NCI-H2196 (cell line): ENCODE measurements around the gene KNG1.
"Not testable (repeated sequence)": the region's sequence is repeated elsewhere in the genome, so short reads cannot be mapped to it uniquely, and the experiment has no call there.

Experiments used
- DNase-seq: peaks from one replicate; lab custom pipeline; 2025; ENCODE audit not compliant: unreplicated experiment; lab: John Stamatoyannopoulos, UW

KNG1 gene

GRCh38 chr3:186708983-186709679 lies 8.0 kb upstream of the KNG1 start:
- no peak for DNase-seq

- not testable (repeated sequence) for DNase-seq
Observed at GRCh38 chr3:186710694-186711093, 6.5 kb upstream of the KNG1 start.

DNA sequence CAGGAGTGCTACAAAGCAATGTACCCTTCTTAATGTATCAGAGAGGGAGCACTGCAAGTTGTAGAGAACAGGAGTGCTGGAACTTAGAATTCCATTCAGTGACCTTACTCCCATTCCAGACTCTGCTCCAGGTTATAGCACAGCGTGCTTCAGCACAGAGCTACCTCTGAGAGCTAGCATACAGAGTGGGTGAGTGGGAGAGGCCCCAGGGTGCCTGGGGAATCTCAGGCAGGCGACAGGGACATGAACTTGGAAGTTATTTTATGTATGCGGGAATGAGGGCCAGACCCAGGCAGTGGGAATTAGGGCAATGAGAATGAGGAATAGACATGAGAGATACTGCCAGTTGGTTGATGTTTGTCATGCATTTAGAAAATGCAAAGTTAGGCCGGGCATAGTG lies 3.7 kb upstream of the KNG1 start:
- no peak for DNase-seq

DNA sequence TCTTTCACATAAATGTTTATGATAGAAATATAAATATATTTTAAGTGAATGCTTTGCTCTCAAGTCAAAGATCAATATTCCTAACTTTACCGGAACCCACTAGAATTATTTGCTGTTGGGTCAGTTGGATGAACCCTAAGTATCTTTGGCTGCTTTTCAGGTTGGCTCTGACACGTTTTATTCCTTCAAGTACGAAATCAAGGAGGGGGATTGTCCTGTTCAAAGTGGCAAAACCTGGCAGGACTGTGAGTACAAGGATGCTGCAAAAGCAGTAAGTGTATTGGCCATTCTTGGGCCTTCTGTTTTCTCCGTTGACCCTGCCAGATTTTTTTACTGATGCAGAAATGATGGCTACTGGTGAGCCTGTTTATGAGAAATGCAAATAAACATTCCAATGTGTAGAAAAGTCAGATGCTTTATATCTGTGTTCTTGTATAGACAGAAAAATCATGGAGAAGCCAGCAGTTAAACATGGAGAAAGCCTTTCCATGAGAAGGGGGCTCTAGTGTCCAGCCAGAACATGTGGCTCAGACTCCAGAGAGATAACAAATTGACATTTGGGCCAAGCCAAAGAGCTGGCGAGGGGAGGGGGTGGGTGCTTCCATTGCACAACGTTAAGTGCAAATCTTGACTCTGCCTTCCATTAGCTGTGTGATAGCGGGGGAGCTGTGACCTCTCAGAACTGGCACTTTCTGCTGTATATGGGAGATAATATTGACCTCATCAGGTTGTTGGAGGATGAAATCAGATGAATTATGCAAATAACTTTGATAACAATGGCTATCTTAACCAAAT lies 3.0 kb downstream of the KNG1 start:
- no peak for DNase-seq

DNA sequence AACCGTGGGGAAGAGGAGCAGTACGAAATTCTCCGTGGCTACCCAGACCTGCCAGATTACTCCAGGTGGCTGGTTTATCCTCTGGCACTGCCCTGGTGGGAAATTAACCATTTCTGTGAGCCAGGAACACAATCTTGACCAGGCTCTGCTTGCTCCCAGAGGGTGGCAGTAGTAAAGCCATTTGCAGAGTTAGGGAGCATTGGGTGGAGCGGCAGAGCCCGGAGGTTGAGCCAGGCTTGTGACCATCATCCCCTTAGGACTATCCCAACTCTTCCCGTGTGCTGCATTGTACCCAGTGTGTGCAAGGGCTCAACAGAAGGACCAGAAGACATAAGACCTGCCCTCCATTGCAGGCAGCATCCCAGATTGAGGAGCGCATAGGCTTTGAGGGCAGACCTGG lies 5.3 kb downstream of the KNG1 start:
- DNase-seq: no peak

- no peak for DNase-seq
Observed at GRCh38 chr3:186724911-186725310, 7.8 kb downstream of the KNG1 start.

- no peak for DNase-seq
Observed at GRCh38 chr3:186732169-186732766, 15.1 kb downstream of the KNG1 start.

GRCh38 chr3:186742618-186743380 lies 25.6 kb downstream of the KNG1 start:
- no peak for DNase-seq

DNA sequence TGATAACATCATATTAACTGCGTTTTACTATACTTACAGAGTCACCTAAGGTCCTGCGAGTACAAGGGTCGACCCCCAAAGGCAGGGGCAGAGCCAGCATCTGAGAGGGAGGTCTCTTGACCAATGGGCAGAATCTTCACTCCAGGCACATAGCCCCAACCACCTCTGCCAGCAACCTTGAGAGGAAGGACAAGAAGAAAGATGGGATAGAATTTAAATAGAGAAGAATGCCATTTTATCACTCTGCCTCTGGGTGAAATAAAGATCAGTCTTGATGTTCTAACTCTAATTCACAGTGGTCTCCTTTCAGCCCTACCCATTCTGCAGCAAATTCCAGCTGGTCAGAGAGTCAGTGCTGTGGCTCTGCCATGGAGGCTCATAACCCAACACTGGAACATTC lies 26.5 kb downstream of the KNG1 start:
- no peak for DNase-seq

DNA sequence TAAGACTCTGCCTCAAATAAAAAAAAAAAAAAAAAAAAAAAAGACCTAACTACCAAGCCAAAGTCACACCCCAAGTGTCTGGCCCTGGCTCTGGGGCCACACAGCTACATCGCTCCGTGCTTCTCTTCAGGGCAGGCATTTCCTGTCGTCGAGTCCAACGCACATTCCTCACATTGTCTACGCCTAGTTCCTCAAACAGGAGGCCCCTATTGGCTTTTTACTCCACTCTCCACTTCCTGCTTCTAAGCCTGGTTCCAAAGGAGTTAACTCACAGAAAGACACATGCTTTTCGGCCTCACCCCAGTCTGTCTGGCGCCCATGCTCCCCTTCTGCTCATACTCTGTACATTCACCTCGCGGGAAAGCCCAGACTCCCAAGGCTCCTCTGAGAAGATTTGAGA lies 28.8 kb downstream of the KNG1 start:
- DNase-seq: no peak

- DNase-seq: no peak
Observed at GRCh38 chr3:186750316-186750715, 33.2 kb downstream of the KNG1 start.

DNA sequence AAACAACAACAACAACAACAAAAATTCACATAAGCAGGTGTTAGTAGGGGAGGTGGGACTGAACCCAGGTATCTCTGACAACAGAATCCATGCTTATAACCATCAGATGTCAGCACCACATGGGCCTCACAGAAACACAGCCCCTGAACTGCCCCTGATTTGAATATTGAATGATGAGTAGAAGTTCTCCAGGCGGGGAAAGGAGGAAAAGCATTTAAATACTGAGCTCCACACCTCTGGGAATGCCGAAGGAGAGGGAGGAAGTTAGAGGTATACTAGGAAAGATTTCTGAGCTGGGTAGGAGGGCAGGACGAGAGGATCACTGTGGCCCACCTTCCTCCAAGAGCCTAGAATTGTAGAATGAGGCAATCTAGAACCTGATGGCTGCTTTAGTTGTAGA lies 34.3 kb downstream of the KNG1 start:
- DNase-seq: no peak

DNA sequence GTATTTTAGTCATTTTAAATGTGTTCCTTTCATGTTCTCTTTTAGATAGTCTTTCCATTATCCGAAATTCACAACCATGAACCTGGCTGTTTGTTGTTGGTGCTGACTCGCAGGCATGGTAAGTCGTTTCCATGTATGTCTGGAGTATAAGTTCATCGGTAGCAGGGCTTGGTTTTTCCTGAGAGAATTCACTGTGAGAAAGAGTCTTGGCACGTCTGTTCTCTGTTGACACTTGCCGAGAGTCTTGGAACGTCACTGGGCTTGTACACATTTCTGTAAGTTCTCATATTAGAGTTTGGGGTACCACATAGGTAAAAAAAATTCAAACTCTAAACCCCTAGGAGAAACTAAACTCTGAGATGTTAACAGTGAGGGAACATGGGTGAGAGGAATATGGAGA lies 36.8 kb downstream of the KNG1 start:
- no peak for DNase-seq

DNA sequence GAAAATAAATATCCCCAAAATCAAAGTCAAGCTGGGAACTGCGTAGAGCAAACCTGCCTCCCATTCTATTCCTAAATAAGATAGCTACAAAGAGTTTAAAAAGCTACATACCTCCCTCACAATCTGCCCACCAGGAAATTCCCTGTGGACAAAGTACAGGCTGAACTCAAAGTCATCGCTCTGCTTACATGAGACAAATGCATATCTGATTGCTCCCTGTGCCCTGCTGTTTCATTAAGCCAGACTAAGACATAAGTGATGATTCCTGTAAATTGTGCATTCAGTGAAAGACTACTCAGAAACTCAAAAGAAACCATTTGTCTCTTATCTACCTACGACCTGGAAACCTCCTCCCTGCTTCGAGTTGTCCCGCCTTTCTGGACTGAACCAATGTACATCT lies 37.7 kb downstream of the KNG1 start:
- no peak for DNase-seq

DNA sequence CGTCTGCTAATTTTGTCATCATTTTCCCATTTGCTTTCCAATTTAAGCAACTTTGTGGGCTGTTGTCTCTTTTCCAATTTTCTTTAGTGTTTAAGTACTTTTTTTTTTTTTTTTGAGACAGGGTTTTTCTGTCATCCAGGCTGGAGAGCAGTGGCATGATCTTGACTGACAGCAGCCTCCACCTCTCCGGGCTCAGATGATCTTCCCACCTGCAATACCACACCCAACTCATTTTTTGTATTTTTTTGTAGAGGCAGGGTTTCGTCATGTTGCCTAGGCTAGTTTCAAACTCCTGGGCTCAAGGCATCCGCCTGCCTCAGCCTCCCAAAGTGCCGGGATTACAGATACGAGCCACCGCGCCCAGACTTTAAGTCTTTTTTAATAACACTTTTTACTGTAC lies 40.1 kb downstream of the KNG1 start:
- no peak for DNase-seq

DNA sequence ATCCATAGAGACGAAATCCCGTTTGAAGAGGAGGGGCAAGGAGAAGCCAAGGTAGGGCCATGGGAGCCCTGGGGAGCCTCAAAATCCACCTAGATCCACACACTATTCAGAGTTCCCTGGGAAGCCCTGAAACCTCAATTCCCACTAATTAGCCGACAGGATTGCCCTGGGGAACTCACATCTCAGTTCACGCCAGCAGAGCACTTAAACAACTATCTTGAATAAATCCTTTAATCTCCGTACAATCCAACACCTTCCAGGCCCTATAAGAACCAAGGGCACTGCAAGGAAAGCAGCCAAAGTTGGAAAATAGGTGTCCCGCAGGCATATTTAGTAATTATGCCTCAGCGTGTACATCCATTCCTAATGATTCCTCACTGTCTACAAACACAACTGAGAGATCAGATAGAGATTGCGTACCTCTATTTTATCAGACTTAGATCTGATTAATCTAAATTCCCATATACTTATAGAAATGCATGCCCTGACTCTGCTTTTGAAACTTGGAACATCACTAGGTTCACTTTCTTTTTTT lies 40.6 kb downstream of the KNG1 start:
- DNase-seq: no peak

DNA sequence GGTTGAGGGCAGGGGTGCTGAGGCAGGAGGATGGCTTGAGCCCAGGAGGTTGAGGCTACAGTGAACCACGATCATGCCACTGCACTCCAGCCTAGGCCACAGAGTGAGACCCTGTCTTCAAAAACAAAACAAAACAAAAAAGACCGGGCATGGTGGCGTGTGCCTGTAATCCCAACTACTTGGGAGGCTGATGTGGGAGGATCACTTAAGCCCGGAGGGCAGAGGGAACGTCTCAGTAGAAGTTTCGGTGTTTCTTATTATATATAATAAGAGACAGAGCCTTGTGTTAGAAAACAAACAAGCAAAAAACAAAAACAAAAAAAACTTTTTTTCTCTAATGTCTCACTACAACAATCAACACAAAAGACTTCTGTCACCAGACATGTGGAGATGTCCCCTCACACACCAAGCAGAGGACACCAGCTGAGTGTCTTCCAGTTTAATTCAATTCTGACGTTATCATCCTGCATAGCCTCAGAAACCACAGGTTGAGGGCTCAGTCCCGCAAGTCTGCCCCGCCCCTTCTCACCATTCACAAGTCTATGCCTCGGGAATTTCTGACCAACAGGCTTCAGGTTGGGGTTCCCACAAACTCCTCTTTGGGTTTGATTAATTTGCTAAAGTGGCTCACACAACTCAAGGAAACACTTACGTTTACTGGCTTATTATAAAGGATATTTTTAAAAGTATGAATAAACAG lies 42.2 kb downstream of the KNG1 start:
- no peak for DNase-seq

DNA sequence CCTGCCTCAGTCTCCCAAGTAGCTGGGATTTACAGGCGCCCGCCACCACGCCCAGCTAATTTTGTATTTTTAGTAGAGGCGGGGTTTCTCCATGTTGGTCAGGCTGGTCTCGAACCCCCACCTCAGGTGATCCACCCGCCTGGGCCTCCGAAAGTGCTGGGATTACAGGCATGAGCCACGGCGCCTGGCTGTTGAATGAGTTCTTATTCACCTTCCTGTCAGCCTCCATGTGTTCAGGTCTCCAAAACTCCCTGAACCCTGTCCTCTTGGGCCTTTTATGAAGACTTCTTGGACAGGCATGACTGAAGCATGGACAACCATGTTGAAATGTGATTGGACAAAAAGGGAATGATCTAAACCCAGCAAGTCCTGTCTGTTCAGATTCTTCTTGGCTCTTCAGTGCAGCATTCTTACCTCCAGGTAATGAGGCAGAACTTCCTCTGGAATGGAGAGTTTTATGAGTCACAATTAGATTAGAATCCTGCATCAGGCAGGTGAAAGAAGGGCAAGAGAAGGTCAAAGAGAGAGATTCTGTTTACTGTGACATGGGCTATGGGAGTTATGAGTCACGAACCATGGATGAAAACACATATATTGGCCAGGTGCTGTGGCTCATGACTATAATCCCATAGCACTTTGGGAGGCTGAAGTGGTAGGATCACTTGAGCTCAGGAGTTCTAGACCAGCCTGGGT lies 43.1 kb downstream of the KNG1 start:
- DNase-seq: no peak

GRCh38 chr3:186760897-186761447 lies 43.8 kb downstream of the KNG1 start:
- no peak for DNase-seq

GRCh38 chr3:186772281-186772694 lies 55.1 kb downstream of the KNG1 start:
- no peak for DNase-seq
